ENCODE results near the gene ARPP21. TPM values are rescaled to one million over a fixed set of nuclear protein-coding genes. Genes with fewer than 3 reads are reported as not detected.

The ARPP21 gene
- total RNA-seq, 2 donors from 2014 or later, result not detected

DNA sequence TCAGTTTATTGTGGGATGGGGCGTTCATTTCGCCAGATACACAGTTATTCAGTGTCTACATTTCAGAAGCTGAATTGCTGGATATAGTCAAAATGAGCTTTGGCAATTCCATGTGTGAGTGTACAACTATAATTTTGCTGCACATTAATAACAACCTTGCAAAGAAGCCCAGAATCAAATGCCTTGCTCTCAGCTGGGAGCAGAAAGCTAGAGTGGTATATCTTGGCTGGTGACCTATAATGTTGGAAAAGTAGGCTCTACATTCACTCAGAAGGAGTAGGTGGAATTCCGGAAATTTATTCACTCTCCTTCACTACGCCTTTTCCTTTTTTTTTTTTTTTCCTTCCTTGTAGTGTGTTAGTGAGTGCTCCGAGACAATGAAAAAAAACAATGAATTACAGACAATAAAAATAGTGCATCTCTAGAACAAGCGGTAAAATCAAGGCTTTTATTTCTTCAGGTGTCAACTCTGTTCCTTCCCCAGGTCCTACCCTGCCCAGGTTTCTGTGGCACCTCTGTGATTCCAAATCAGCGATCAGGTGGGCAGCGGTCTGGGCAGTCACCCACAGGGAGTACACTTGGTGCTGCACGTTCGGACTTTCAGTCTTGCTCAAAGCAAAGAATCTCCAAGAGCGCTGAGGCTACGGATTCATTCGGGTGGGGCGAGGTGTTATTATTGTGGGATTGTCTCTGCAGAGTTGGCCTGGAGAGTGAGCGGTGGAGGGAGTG lies 910 bp upstream of the ARPP21 start:
- H3K27ac Mint-ChIP-seq, result no peak overlapping the region
- DNase-seq (ENCODE audit: low spot score in 2 of 2), result no peak
- ATAC-seq, result no peak
- H3K9me3 Mint-ChIP-seq, result no peaks in the 10 kb centered on the region
- H3K36me3 Mint-ChIP-seq, result peaks cover 7 to 20% of the 10 kb centered on the region in 2 donors

DNA sequence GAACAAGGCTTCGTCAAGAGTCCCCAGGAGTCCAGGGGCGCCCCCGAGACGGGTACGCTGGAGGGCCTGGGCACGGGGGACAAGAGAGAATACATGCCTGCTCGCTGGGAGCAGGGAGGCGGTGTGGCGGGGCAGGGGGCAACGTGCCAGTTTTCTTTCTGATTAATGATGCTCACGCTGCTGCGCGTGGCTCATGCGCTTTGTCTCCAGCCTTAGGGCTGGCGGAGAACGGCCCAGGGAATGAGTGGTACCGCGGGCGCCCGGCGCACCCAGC lies 408 bp upstream of the ARPP21 start:
- Mint-ChIP-seq H3K36me3 (peaks cover 7 to 20% of the 10 kb centered on the region in 2 donors), H3K27ac (no peak overlapping the region), H3K9me3 (no peaks in the 10 kb centered on the region)
- ATAC-seq (peak in 1 of 2 donors; percentile 7), DNase-seq (ENCODE audit: low spot score in 2 of 2) (no peak)

DNA sequence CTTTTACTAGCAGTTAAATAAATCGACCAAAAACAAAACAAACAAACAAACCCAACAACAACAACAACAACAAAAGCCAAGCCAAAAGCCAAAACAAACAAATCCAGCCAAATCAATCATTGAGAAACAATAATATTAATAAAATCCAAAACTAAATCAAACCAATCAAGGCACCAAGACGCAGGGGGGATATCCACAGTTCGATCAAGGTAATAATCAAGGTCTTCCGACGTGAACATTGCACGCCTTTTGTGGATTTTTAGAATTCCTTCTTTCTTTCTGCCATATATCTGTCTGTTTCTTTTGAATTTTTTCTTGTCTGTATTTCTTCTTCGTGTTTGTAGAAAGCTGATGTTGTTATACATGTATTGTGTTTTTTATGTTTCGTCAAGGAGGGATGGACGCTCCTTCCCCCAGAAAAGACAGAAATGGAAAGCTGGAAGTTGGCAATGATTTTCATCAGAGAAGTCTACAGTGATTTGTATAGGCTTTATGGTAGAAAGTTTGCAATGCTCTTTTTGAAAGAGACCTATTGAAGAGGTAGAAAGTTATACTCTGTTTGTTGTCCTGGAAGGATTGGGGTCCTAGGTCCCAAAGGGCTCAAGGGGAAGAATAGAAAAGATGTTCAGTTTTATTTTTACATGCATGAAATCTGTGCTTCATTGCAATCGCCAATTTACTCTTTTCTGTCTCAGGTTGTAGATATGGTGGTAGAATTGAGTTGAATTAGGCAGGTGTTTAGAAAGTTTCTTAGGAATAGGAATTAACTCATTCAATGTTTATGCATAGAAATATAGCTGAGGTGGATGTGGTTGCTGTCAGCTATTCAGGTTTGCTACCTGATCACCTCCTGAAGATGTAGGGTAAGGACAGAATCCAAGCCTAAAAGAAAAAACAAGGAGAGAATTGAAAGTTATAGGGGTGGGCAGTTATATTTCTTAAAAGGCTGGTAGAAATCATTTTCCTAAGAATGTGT lies 1.2 kb downstream of the ARPP21 start:
- Mint-ChIP-seq H3K36me3 (peaks cover 7 to 20% of the 10 kb centered on the region in 2 donors), H3K27ac (no peak overlapping the region), H3K9me3 (peaks cover 0 to 2% of the 10 kb centered on the region in 2 donors)
- ATAC-seq, result no peak
- no peak for DNase-seq (ENCODE audit: low spot score in 2 of 2)

DNA sequence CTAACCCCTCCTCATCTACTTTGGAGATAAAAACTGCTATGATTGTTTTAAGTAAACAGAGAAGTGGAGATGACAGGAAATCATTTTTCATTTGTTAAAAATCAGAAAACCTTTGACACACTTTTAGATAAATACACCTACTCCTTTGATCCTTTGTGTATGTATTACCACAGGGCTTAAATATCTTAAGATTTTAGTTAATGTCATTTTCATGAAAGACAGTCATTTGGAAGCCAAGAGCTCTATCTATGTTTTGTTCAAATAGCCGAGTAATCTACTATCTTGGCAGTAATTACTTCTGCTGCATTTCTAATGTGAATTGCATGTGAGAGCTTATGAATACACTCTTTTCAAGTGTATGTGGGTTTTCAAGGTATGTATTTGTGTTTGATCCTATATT lies 2.0 kb downstream of the ARPP21 start:
- H3K36me3 Mint-ChIP-seq, result peaks cover 7 to 20% of the 10 kb centered on the region in 2 donors
- ATAC-seq, result no peak

DNA sequence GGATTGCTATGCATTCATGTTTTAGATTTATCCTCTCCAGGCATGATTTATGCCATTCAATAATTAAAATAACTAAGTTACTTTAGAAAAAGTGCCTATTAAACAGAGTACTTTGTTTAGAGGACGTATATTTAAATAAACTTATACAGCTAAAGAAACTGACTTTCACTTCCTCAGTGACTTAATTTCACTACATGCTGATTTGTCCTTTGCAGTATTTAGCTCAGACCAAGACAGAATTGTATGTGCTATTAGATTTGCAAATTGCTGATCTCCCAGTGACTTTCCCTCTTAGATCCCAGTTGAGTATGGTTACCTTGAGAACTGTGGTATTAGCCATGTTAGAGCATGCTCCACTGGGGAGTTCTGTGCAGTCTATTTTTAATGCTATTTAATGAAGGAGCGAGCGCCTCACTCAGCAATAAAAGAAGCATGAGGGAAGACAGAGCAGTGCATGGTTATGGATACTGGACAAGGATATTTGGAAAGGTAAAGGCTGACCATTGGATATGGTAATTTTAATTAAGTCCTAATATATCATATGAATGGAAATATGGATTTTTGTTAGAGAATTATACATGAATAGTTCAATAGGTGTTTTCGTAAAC lies 2.7 kb downstream of the ARPP21 start:
- Mint-ChIP-seq H3K36me3 (peaks cover 7 to 20% of the 10 kb centered on the region in 2 donors), H3K27ac (no peak overlapping the region), H3K9me3 (peaks cover 0 to 4% of the 10 kb centered on the region in 2 donors)
- DNase-seq (ENCODE audit: low spot score in 2 of 2) (no peak), ATAC-seq (no peak)

More for the DNA sequence above, 2.0 kb downstream of the ARPP21 start:
- no peak overlapping the region for H3K27ac Mint-ChIP-seq
- peaks cover 0 to 4% of the 10 kb centered on the region in 2 donors for H3K9me3 Mint-ChIP-seq
- no peak for DNase-seq (ENCODE audit: low spot score in 2 of 2)

DNA sequence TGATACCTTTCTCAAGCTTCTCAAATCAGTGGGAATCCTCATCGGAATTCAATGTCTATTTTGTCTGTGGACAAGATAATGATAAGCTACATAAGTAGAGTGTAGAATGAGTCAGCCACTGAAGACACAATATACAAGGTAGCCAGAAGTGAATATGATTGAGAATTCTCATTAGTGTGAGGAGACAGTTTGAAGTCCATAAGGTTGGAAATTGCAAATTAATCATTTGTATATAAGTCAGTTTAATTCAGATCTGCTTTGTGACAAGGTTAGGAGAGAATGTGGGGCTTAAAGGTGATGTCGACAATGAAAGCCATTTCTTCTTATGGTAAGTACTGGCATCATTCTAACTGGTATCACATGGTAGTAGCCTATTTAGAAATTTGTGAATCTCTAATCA lies 4.2 kb downstream of the ARPP21 start:
- H3K36me3 Mint-ChIP-seq, result peaks cover 4 to 16% of the 10 kb centered on the region in 2 donors
- H3K27ac Mint-ChIP-seq, result no peak overlapping the region
- no peak for ATAC-seq
- DNase-seq (ENCODE audit: low spot score in 2 of 2), result no peak
- H3K9me3 Mint-ChIP-seq, result peaks cover 0 to 4% of the 10 kb centered on the region in 2 donors

DNA sequence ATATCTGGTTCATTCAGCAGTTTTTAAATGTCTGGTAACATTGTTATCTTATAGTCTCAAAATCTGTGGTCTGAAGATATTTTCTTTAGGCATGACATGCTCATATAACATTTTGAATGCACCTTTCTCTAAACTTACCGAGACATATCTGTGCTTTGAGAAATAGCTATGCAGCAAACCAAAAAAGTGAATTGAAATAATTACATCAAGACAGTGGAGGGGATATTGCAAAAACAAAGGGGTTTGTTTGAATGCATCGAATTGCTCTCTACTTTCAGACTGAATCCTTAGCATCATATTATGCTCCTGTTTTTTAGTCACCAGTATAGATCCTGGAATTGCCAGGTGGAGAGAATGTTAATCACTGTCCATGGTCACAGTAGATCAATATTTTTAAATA lies 5.1 kb downstream of the ARPP21 start:
- no peak for ATAC-seq
- H3K36me3 Mint-ChIP-seq, result peaks cover 0 to 11% of the 10 kb centered on the region in 2 donors
- H3K27ac Mint-ChIP-seq, result no peak overlapping the region
- H3K9me3 Mint-ChIP-seq, result peaks cover 0 to 4% of the 10 kb centered on the region in 2 donors
- DNase-seq (ENCODE audit: low spot score in 2 of 2), result no peak

DNA sequence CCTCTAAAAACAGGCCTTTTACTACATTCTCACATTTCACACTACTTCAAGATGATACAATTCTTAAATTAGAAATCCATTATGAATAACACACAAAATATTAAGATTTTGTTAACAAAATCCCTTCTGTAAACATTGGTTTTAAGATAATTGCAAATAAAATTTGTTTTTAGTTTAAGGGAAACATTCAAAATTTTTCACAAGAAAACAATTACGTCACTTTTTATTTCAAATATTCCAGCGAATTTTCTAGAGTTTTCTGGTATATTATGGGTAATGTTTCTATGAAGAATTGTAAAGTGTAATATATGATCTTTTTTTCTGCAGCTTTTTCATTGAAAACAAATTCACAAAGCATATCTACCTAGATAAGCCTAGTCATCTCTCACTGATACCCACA lies 5.9 kb downstream of the ARPP21 start:
- DNase-seq (ENCODE audit: low spot score in 2 of 2) (no peak), ATAC-seq (no peak)
- H3K36me3 Mint-ChIP-seq, result peaks cover 0 to 7% of the 10 kb centered on the region in 2 donors
- H3K27ac Mint-ChIP-seq, result no peak overlapping the region
- peaks cover 0 to 4% of the 10 kb centered on the region in 2 donors for H3K9me3 Mint-ChIP-seq

DNA sequence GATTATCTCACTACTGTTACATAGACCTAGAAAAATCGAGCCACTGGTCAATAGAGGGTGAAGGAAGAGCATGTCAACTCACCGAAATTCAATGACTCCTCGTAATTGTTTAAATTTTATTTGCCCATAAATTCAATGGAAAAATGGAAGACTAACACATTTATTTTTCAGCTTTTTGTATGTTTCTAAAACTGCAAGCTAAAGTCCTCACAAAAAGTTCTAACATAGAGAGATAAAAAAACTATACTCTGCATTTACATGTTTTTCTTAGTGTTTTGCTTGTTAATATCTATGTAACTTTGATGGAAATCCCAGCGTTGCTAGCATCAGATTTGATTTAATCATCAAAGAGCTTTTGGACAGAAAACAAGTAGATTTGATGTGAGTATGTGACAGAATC lies 6.8 kb downstream of the ARPP21 start:
- ATAC-seq, result no peak
- DNase-seq (ENCODE audit: low spot score in 2 of 2), result no peak
- Mint-ChIP-seq H3K9me3 (peaks cover 0 to 4% of the 10 kb centered on the region in 2 donors), H3K27ac (no peak overlapping the region), H3K36me3 (no peaks in the 10 kb centered on the region)

DNA sequence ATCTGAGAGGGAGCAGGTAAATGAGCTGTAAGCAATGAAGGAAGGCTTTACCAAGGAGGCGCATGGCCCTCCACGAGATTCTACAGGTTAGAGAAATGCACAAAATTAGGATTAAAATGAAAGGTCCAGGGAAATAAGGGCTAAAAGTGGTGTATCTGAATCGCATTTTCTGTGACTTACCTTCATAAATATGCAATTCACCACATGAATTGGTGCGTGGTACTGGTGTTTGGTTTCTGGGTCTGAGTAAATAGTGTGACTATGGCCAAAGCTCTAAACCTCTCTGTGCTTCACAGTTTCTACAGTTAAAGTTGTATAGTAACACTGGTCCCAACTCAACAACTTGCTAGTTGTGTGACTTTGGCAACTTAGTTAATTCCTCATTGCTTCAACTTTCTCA lies 8.1 kb downstream of the ARPP21 start:
- no peaks in the 10 kb centered on the region for H3K36me3 Mint-ChIP-seq
- H3K9me3 Mint-ChIP-seq, result peaks cover 0 to 4% of the 10 kb centered on the region in 2 donors
- no peak overlapping the region for H3K27ac Mint-ChIP-seq
- ATAC-seq (no peak), DNase-seq (ENCODE audit: low spot score in 2 of 2) (no peak)

DNA sequence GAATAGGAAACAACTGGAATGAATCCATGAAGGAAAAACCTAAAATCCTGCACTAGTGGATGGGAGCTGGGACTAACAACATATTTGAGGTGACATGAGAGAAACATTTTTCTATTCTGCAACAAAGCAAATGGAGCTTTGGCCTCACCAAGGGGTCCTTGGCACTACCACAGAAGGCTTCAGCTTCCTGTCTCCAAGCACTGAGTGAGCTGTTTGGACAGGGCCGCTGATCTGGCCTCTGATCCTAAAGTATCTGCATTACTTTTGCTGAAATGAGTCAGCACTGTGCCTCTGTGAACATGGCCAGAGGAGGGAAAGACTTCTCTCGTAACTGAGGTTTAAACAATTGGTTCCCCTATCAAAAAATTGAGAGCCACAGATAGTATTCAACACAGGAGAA lies 9.0 kb downstream of the ARPP21 start:
- H3K27ac Mint-ChIP-seq, result no peak overlapping the region
- H3K9me3 Mint-ChIP-seq, result peaks cover 0 to 4% of the 10 kb centered on the region in 2 donors
- H3K36me3 Mint-ChIP-seq, result no peaks in the 10 kb centered on the region
- no peak for ATAC-seq
- no peak for DNase-seq (ENCODE audit: low spot score in 2 of 2)

DNA sequence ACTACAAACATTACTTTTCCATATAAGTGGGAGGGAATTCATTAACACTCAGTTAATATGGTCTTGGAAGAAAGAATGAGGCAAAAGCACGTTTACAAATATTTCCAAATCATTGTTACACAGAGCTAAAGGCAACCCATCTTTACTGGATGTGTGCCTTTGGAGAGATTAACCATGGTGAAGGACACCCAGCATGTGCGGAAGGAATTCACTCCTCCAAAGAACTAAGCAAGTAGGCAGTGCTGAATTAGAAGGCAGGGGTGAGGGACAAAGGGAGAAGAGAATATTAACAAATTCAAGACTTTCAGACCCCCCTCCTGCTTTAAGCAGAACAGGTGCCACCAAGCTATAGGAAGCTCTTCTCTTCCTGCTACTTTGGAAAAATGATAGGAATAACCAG lies 10.1 kb downstream of the ARPP21 start:
- Mint-ChIP-seq H3K36me3 (no peaks in the 10 kb centered on the region), H3K27ac (no peak overlapping the region), H3K9me3 (peaks cover 0 to 4% of the 10 kb centered on the region in 2 donors)
- no peak for DNase-seq (ENCODE audit: low spot score in 2 of 2)
- ATAC-seq, result no peak

DNA sequence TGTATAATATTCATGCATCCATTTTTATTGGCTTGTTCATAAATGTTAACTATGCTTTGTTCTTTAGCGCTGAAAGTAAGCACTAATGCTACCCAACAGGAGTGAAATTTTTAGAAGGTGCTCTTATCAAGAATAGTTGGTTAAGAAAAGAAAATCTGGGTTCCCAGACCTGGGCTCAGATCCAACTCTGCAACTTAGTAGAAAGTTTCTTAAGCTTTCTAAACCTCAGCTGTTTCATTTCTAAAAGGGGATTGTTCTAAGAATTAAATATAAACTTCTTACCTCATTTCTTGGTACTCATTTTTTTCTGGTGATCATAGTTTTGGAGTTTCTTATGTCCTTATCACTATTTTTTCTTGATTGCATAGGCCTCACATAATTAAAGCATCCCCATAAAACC lies 12.1 kb downstream of the ARPP21 start:
- H3K9me3 Mint-ChIP-seq, result no peaks in the 10 kb centered on the region
- no peak overlapping the region for H3K27ac Mint-ChIP-seq
- no peak for ATAC-seq
- no peaks in the 10 kb centered on the region for H3K36me3 Mint-ChIP-seq
- DNase-seq (ENCODE audit: low spot score in 2 of 2), result no peak

DNA sequence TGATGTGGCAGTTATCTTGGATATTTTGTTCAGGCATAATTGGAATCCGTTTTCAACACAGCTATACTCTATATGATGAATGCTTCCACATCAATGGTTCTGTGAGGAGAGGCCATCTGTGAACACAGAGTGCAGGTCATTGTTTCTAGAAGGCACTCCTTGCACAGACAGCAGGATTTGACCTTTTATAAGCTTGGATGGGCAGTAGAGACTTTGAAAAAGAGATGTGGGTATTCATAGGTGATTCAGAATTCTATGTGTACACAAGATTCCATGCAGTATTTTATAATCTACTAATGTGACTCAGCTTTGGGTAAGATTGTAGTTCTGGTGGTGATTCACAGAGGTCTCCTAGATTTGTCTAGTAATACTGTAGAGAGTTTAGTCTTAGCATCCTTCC lies 12.5 kb downstream of the ARPP21 start:
- DNase-seq (ENCODE audit: low spot score in 2 of 2) (no peak), ATAC-seq (no peak)
- no peak overlapping the region for H3K27ac Mint-ChIP-seq
- H3K9me3 Mint-ChIP-seq, result no peaks in the 10 kb centered on the region
- no peaks in the 10 kb centered on the region for H3K36me3 Mint-ChIP-seq

DNA sequence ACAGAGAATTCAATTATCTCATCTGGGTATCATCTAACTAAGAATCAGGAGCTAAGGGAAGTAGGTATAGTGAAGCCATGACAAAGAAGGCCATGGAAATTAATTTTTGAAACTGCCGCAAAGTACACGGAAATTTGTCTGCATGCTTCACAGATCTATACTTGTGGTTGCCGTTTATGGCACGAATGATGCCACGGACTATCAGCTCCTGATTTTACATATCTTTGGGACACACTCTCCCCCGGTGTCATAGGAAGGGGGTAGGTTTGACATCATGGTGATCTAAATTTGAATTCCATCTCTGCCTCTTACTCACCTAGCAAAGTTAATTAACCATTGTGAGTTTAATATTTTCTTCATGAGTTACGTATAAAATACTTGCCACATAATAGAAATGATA lies 14.0 kb downstream of the ARPP21 start:
- H3K9me3 Mint-ChIP-seq, result no peaks in the 10 kb centered on the region
- no peak overlapping the region for H3K27ac Mint-ChIP-seq
- no peak for DNase-seq (ENCODE audit: low spot score in 2 of 2)
- no peaks in the 10 kb centered on the region for H3K36me3 Mint-ChIP-seq
- no peak for ATAC-seq

DNA sequence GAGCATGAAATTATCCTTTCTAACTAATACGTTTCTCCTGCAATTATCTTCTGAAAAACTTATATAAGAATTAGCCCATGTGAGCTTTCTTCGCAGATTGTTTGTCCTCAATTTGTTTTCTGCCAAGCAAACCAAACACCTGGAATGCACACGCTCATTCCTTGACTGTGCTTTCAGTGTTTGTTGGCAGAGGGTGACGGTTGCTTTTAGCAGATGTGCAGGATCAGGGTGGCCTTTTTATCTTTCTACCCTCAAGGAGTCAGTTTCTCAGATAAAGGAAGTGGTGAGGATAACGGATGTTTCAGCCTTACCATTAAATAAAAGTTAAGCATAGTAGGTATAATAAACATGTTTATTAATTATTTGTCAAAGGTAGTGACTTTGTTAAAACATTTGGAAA lies 15.2 kb downstream of the ARPP21 start:
- DNase-seq (ENCODE audit: low spot score in 2 of 2), result no peak
- H3K27ac Mint-ChIP-seq, result no peak overlapping the region
- ATAC-seq, result no peak
- no peaks in the 10 kb centered on the region for H3K36me3 Mint-ChIP-seq
- no peaks in the 10 kb centered on the region for H3K9me3 Mint-ChIP-seq

DNA sequence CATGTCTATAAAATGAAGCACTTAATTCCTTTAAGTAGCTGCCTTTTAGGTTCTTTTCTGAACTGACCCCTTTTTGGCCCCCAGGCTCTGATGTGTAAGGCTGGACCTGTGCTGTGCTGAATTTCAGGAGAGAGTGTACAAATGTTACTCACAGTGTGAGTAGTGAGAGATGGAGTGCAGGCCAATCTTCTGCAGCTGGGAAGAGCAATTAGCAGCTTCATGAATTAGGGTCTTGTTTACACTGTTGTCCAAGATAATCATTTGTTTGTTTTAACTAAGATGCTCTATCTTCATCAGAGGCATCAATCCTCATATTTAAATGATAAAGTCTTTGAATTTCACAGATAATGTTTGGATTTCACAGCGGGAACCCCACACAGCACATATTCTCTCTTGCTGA lies 19.4 kb downstream of the ARPP21 start:
- ATAC-seq (no peak), DNase-seq (ENCODE audit: low spot score in 2 of 2) (no peak)
- Mint-ChIP-seq H3K9me3 (peaks cover 0 to 7% of the 10 kb centered on the region in 2 donors), H3K27ac (no peak overlapping the region), H3K36me3 (no peaks in the 10 kb centered on the region)

Measured in activated naive CD4-positive, alpha-beta T cell treated with anti-CD3 and anti-CD28 coated beads, Interleukin-2, amount 50 U/mL, for 72 hours (primary cell).